Eye (tissue), 1 donor: ENCODE data around the gene NTM.

ENCODE experiments used
- DNase-seq: peaks from one replicate; pipeline ENCODE4 v3.0.0-alpha.2; 2015

NTM gene

DNA sequence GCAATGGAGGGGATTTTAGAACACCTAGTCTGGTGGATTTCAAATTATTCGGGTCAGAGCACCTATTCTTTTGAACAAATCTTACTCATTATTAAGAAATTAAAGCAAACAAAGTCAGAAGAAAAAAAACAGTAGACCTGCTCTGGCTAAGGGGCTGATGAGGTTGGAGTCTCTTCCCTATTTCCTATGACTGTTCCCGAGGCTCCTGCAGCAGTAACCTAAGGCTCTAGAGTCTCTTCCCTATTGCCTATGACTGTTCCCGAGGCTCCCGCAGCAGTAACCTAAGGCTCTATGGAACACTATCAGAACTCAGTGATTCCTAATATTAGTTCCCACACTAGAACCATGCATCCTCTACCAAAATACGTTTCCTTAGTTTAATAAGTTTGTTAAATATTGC lies 607.9 kb downstream of the NTM start:
- DNase-seq = no peak

DNA sequence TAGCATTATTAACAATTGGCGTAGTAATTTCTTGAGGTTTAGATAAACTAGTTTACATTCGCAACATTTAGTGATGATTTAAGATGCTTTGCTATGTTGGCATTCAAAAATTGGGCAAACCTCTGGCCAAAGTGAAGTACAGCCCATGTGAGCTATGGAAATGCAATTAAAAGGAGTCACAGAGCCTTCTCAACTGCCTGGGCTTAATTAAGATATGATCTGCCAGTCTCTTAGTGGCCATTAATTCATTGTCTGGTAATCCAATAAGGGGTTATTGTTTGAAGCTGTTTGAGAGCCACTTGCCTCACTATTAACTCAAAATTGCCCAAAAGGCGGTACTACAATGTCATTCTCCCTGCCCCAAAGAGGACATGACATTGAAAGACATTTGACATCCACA lies 608.9 kb downstream of the NTM start:
- DNase-seq = no peak

DNA sequence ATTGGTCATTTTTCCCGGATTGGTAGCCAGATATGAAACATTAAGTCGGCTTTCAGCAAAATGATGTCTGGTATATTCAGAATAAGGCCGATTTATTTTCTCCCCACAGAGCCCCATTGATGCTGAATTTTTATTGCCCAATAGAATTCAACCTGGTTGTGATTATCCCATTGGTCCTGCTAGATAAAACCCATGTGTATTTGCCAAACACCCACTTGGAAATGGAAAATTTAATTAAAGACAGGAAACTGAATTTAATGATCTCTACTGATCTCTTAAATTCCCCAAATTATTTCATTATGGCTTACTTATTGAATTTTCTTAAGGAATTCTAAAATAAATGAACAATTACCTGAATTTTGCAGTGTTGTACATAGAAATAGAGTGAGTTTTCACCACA lies 609.8 kb downstream of the NTM start:
- DNase-seq = no peak

DNA sequence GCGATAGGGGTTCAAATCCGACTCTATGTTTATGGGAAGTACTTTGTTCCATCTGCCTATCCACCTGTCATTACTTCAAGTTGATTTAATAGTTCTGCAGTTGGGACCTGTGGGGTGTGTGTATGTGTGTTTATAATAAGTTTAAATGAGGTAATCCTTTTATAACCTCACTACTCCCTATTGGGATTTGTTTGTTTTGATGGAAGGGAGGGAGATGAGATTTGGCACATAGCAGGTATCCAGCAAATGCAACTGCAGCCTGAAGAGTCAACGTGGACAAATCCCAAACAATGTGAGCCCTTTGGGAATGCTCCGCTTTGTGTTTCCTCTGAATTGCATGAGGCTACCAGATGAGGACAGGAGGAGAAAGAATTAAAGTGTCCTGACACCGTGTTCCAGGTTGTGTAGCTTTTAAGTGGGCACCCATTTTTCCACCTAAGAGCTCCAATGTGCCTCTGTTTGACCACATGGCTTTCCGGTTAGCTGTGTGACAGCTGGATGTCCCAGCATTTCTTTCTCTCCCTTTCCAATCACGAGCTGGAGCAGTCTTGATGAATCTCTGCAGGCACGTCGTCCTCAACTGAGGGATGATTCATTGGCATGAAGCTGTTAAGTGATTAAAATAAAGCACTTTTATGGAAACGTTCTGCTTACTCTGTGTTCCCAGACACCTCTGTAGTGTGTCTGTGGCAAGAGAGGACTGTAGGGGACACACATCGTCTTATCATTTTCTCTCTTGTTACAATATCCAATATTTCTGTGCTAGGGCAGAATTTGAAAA lies 610.7 kb downstream of the NTM start:
- no peak for DNase-seq

DNA sequence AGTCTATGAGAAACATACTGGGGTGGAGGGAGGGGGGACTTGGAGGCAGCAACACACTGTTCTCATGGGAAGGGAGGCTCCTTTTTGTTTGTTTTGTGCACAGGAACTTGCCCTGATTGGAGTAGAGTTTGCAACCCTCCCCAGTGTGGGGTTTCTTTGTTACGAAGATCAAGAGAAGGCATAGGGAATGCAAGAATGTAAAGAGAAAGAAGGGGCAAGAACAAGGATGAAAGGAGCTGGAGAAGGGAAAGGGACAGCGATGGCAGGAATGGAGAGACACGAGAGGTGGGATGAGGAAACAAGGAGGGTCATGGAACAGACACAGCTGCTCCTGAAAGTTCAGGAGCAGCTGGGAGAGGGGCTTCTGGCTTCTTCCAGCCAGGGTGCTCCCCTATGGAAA lies 611.7 kb downstream of the NTM start:
- DNase-seq = no peak

DNA sequence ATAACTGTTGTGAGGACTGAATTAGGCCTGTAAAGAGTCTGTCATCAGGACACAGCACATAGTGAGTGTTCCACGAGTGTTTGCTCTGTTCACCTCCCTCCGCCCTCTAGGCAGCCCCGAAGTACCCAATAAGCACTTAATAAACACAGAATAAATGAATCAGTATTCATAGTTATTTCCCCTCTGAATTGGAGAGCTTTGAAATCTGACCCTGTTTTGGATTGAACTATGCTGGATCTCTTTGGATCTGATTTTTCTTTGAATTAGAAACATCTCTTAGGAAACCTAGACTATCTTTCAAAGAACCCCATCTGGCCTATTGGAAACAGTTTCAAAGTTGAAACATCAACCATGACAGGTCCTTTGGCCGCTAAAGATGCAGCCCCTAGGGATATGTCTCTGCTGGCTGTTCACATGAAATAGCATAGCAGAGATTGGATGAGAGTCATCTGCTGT lies 615.5 kb downstream of the NTM start:
- peak; percentile 75 for DNase-seq

DNA sequence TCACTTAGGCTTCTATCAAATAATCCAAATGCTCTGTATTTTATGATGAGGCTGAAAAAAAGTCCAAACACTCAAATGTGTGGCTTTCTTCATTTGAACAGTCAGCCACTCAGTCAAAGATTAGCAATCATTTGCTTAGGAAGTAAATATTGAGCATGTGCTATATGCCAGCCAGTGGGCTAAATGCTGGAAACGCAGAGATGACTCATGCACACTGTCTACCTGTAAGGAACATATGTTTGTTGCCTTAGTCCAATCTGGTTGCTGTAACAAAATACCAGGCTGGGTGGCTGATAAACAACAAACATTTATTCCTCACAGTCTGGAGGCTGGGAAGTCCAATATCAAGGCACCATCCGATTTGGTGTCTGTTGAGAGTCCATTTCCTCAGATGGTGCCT lies 617.3 kb downstream of the NTM start:
- DNase-seq = no peak

DNA sequence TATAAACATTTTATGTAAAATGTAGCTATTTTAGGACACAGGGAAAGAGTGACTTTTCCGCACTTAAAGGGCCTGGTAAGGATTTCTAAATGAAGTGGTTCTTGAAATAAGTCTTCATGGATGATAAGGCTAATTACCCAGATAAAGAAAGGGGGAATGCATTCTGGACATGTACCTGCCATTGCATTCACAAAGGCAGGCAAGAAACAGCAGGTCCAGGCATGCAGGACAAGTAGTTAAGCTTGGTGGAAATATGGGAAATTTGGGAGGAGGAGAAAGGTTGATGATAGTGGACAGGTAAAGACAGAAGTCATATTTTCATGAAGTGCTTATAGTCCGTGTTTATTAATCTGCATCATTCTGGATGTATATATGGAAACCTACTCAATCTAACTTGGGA lies 621.2 kb downstream of the NTM start:
- no peak for DNase-seq

DNA sequence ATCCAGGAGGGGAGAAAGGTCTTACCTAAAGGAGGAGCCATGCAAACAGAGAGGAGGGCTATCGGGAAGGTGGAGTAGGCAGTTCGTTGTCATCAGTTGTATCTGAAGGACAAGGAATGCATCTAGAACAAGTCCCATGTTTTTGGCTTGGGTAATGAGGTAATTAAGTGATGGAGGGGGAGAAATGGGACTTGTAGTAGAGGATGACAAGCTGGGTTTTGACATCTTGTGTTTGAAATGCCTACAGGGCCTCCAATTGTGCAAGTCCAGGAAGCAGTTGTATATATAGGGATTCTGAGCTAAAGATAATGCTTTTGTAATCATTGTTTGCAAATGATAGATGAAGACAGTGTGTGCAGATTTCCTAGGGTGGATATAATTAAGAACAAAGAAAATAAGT lies 622.8 kb downstream of the NTM start:
- DNase-seq = no peak

DNA sequence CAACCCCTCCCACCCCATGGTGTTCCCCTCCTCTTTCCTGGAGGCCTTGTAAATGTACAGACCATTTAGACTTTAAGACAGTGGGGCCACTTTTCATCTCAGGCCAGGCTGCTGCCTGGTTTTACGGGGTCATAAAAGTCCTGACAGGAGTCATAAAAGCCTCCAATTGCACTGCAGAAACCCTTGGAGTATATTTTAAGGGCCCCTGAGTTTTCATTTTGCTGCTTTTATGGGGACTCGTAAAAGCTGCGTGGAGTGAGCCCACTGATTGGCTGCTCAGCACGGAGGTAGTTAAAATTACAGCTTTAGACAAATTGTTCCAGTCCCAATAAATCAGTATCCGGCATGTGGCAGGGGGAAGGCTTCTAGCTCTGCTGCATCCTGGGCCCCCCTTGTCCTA lies 627.6 kb downstream of the NTM start:
- DNase-seq = no peak

DNA sequence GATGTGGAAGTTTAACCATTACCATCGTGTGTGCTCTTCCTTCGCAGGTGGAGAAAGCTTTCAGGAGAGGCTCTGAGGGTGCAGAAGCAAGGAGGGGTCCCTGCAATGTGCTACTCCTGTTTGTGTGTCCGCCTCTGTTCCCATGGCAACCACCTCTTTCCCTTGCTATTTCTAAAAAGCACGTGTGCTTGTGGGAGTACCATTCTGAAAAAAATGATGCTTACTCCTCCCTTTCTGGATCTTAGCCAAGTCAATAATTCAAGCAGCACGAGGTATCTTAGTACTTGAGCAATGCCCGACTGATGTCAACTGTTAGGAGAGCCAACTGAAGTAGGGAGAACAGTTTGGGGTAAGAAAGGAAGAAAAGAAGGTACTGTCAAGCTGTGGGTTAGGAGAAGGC lies 628.7 kb downstream of the NTM start:
- DNase-seq = no peak

DNA sequence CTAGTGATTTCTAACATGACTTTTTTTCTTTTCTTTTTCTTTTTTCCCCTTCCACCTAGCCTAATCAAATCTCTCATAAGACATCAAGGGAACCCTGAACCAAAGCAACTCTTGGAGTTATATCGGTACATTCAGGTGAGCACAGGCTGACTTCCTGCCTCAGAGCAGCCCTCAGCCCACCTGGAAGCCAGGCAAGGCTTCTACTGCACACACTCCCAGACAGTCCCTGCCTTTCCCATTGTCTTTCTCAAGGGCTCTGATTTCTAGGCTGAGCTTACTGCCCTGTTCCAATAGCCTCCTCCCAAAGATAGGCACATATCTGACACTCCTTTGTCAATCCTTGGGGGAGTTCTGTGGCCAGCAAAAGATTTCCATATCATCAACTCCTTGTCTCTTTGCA lies 629.5 kb downstream of the NTM start:
- DNase-seq = no peak

DNA sequence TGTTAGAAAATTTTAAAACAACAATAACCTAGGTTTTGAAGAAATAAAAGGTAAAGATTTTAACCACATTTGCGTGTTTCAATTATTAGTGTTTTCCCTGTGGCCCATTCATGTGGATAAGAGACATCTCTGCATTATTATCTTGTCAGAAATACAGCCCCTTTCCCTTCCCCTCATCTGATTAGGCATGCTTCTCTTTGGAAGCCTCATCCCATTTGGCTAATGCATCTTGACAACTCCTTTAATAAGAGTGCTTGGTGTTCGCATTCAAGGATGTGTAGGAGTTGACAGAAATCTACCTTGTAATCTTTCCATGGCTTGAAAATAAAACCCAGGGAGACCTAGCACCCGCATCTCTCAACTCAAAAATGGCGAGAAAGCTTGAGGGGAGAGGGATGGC lies 635.5 kb downstream of the NTM start:
- DNase-seq = peak; percentile 83

DNA sequence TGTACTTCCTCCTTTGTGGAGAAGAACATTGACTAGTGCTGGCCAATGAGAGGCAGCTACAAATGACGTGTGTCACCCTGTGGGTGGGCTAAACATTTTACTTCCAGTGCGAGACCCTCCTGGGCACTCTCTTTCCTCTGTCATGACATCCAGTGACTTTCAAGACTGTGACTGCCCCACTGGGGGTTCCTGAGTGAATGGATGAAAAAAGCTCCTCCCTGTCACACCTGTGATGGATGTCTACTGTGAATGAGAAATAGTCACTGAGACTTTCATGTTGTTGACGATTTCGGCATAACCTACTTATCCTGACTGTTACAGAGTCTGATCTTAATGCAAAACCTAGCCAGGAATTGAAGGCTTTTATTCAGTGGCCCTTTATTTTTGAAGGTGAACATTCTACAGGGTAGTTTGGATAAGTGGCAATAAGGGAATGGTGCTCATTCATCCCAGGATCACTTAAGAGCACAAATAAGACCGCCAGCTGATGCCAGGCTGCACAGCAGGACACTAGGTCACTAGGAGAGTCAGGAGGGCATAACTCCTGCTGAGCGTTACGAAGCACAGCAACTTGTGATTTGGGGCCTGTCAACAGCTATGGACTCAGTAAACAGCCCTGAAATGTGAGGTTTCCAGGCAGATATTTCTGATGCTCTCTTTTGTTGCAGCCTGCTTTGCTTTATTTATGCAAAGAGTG lies 636.6 kb downstream of the NTM start:
- peak; percentile 60 for DNase-seq

DNA sequence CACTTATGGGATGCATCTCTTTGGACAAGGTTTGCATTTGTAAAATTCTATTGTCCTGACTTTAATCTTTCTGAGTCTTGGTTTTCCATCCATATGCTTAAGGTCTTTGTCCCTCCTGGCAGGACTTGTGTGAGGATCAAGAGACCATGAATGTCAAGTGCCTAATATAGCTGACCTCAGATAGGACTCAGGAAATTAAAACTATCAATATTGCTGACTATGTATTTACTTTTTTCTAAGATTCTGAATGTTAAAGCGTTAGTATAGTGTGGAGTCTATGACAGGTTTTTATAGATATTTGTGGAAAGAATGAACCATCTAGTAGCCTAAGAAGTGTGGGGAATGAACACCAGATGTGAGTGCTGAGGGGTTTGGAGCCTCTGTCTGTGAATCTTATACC lies 637.8 kb downstream of the NTM start:
- DNase-seq = no peak

DNA sequence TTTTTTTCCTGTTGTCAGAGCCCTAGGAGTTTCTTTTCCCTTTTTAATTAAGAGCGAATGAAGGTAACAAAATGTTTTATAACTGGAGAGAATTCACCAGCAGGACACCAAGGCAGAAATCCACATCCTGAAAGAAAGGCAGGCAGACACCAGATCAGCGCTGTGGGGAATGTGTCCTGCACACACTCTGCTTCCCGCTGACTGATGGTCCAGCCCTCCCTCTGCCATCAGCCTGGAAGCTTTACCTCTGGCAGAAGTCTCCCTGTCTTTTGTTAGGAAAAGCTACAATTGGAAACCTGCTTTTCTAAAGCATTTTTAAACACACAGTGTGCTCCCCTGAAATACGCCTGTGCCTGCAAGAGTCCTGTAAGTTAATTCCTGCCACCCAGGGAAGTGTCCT lies 638.5 kb downstream of the NTM start:
- no peak for DNase-seq

DNA sequence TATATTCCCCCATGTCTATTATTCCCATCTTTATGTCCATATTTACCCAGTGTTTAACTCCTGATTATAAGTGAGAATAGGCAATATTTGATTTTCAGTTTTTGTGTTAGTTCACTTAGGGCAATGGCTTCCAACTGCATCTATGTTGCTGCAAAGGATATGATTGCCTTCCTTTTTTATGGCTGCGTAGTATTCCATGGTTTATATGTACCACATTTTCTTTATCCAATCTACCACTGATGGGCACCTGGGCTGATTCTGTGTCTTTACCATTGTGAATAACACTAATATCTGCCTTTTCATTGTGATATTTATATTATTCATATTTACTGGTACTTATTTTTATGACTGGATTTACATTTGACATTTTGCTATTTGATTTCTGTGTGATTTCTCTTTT lies 649.6 kb downstream of the NTM start:
- no peak for DNase-seq

DNA sequence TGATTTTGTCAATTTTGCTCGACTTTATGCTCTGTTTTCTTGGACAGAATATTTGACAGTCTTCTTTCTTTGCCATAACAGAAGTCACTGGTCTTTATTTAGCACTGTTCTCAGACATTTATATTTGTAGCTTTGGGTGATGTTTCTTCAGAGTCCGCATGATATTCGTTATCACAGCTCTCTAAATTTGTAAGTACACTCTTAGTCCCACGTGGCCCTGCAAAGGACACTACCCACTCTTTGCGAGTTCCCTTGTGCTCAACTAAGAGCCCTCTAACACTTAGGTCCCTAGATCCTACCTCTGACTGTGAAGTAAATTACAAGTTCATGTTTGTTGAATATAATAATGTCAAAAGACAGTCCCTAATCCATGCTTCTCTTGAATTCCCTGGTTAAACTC lies 651.9 kb downstream of the NTM start:
- no peak for DNase-seq

DNA sequence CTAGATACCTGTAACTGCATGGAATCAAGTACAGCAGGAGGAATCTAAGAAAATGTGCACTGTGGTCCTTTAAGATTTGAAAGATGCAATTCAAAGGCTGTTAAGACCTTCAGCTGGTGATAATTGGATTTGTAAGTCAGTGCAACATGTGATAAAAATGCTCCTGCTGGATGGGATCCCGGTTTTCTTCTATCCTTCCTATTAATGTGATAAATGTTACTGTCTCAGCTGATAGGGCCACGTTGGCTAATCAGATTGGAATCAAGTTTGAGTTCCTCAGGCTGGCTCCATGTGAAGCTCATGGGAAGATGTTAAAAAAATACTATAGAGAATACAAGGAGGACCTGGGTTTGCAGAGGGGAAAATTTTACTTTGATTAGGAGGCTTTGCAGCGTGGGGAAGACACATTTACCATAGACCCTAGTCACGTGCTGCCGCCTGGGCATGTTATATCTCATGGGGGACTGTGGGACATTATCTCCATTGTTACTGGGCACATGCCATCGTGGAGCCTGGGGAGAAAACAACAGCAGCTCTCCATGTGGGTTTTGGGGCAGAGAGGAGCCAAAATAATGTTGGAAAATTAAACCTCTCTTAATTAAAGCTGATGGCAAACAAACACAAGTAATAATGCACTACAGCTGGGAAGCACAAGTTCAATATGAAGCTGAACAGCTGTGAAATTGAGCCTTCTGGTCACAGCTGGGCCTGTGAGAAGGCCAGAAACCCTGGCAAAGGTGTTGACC lies 652.5 kb downstream of the NTM start:
- DNase-seq = no peak

DNA sequence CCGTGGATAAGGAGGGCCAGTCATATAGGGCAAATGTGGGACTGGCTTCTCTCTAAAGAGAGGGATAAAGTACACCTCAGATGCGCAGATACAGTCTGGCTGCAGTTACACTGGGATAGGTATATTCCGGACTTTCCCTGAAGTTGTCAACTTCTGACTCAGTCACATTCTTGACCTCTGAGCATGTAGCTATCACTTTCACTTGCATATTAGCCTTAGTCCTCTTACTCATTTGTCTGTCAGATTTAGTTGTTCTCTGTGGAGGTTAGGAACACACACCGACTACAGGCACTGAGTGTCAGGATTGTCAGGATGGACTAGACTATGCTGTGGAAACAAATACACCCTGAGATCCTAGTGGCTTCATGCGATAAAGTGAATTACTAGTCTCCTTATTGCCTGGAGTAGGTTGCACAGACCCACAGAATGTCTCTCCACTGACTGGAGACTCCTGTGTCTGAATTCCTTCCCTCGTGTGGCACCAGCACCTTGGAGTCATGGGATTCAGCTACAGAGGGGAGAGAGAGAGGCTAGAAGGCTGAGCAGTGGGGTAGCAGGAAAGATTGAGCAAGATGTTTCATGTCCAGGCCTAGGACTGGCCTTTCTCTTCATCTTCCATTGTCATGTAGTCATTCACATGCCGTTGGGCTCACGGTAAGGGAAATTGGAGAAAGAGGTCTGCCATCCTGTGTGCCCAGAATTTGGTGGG lies 654.3 kb downstream of the NTM start:
- no peak for DNase-seq

DNA sequence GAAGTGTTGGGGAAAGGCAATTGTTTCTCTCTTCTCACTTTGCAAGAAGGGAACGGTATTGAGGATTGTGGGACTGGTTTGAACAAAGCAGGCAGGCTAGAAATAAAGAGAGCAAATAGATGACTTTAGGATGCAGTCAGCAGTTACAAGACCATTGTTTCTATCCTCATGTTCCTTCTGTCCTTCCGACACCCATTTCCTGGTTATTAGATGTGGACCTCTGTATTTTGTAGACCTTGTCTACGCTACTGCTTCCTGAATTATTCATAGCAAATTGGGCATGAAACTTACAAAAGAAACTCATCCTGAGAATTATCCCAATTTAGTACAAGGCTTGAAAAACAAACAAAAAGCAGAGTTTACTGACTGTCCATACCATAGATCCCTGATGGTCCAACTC lies 656.3 kb downstream of the NTM start:
- DNase-seq = no peak

DNA sequence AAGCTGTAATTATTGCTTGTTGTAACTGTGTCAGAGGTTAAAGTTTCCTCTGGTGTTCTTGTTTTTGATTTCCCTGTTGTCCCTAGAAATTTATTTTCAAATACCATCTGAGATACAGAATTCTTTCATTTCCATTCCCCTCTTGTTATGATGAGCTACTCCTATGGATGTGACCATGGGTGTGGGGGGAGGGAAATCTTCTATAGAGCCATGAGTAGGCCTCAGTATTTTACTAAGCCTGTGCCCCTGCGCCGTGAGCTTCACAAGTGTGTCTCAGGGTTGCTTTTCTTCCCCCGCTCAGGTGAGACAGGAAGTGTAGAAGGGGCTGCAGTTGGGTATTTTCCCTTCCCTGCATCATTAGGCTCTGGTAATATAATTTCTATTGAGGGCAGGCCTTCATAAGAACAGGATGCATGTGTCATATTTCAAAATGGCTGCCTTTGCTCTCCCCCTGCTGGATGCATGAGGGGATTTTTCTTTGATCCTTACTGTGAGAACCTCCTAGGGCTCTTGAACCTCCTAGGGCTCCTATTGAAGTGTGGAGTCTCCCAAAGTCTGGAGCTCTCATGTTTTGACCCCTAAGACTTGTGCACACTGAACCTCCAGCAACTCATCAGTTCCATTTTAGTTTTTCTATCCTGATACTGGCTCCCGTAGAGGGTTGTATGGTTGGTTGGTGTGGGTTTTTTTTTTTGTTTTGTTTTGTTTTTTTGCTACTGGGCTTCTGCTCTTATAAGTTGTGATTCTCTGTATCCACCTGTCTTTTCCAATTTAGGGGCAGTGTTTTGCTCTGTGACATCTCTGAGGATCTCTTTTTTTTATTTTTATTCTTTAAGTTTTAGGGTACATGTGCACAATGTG lies 658.2 kb downstream of the NTM start:
- peak; percentile 82 for DNase-seq
